OCI-LY7 (cell line): ENCODE results near the gene LRRC2. TPM values are rescaled to one million over a fixed set of nuclear protein-coding genes. Genes with fewer than 3 reads are reported as not detected.

Source experiments
- BruUV-seq: library from RNA; stranded (reverse); fragments of 400-500 nt; replicated peaks from 2 replicates; lab custom pipeline; 2021; lab: Mats Ljungman, UMichigan
- CTCF ChIA-PET: fragments of 300-600 bp; sonication (Branson Sonifier 250); formaldehyde crosslinking; loops from one replicate; lab custom pipeline; 2022; ENCODE audit warnings: antibody characterized with exemption; ENCODE audit not compliant: unreplicated experiment; lab: Charles Lee
- POLR2A ChIA-PET: fragments of 300-600 bp; sonication (Branson Sonifier 250); formaldehyde crosslinking; loops from one replicate; lab custom pipeline; 2022; ENCODE audit warnings: antibody characterized with exemption; lab: Charles Lee
- DNase-seq: peaks from one replicate; pipeline ENCODE4 v3.0.0-alpha.2; 2015; ENCODE audit warnings: low spot score
- H2AFZ ChIP-seq: fragments of 200-600 bp; sonication (generic), shearing (Covaris generic); 2 replicates; pipeline ENCODE4 v1.6.1; 2014; ENCODE audit warnings: mild to moderate bottlenecking, antibody characterized with exemption, low read length, moderate library complexity
- H3K27ac ChIP-seq: fragments of 200-600 bp; sonication (generic); 2 replicates; pipeline ENCODE4 v1.5.1; 2014; ENCODE audit warnings: mixed run types, low read depth, mild to moderate bottlenecking, moderate library complexity, low read length, inconsistent platforms; ENCODE audit not compliant: poor library complexity, severe bottlenecking
- H3K36me3 ChIP-seq: fragments of 200-600 bp; sonication (generic); 2 replicates; pipeline ENCODE4 v1.6.1; 2014; ENCODE audit warnings: mild to moderate bottlenecking, antibody characterized with exemption, low read length, moderate library complexity, mixed read lengths; ENCODE audit not compliant: insufficient read depth
- H3K4me1 ChIP-seq: fragments of 200-600 bp; sonication (generic); 2 replicates; pipeline ENCODE4 v1.5.1; 2014; ENCODE audit warnings: mild to moderate bottlenecking, low read length; ENCODE audit not compliant: insufficient read depth, poor library complexity, severe bottlenecking
- H3K4me2 ChIP-seq: fragments of 200-600 bp; sonication (generic); 2 replicates; pipeline ENCODE4 v1.6.1; 2014; ENCODE audit warnings: mild to moderate bottlenecking, low read length
- H3K4me3 ChIP-seq: fragments of 200-600 bp; sonication (generic); 2 replicates; pipeline ENCODE4 v1.5.1; 2014; ENCODE audit warnings: mild to moderate bottlenecking, low read depth, low read length; ENCODE audit not compliant: poor library complexity, severe bottlenecking
- H3K79me2 ChIP-seq: fragments of 200-600 bp; sonication (generic); 2 replicates; pipeline ENCODE4 v1.6.1; 2016; ENCODE audit warnings: low read depth, mild to moderate bottlenecking, low read length, moderate library complexity, mixed read lengths; ENCODE audit not compliant: insufficient read depth
- H3K9me2 ChIP-seq: fragments of 200-600 bp; sonication (generic); 2 replicates; pipeline ENCODE4 v1.6.1; 2016; ENCODE audit warnings: mild to moderate bottlenecking, low read length, mixed read lengths; ENCODE audit not compliant: insufficient read depth
- H3K9me3 ChIP-seq: fragments of 200-600 bp; sonication (generic); 2 replicates; pipeline ENCODE4 v1.6.1; 2014; ENCODE audit warnings: mild to moderate bottlenecking, mixed run types, low read length, mixed read lengths
- H4K20me1 ChIP-seq: fragments of 200-600 bp; sonication (generic); 2 replicates; pipeline ENCODE4 v1.6.1; 2014; ENCODE audit warnings: mild to moderate bottlenecking, antibody characterized with exemption, low read length, moderate library complexity, mixed read lengths; ENCODE audit not compliant: insufficient read depth
- EZH2phosphoT487 ChIP-seq: fragments of 200-600 bp; sonication (generic); IDR thresholded peaks from 2 replicates; pipeline ENCODE4 v1.6.1; 2018; ENCODE audit warnings: low read depth, borderline replicate concordance, mild to moderate bottlenecking, mixed run types, antibody characterized with exemption, low read length, moderate library complexity, mixed read lengths
- intact Hi-C: fragments of 100-400 bp; cut with micrococcal nuclease; formaldehyde crosslinking; loops from one replicate; pipeline ENCODE4 v1.10.0; 2022; ENCODE audit not compliant: unreplicated experiment
- total RNA-seq, 2 experiments: library from RNA; depleted of rRNA in 1 of 2; stranded (reverse); fragments of >200 nt in 1 of 2; shearing (Covaris generic) in 1 of 2; gene quantifications; 2 replicates each; pipeline ENCODE4 v1.2.3, GENCODE V29; 2014 to 2022
- TF ChIP-seq, protein P1 (sequence below): fragments of 200-600 bp; sonication (generic); conservative IDR thresholded peaks from 2 replicates; pipeline ENCODE4 v1.5.1; 2014; ENCODE audit warnings: mild to moderate bottlenecking, antibody characterized with exemption, low read length, moderate library complexity, mixed read lengths

The LRRC2 gene
- total RNA-seq, 2 experiments from 2014 or later: 1.9 to 2.0 TPM

DNA sequence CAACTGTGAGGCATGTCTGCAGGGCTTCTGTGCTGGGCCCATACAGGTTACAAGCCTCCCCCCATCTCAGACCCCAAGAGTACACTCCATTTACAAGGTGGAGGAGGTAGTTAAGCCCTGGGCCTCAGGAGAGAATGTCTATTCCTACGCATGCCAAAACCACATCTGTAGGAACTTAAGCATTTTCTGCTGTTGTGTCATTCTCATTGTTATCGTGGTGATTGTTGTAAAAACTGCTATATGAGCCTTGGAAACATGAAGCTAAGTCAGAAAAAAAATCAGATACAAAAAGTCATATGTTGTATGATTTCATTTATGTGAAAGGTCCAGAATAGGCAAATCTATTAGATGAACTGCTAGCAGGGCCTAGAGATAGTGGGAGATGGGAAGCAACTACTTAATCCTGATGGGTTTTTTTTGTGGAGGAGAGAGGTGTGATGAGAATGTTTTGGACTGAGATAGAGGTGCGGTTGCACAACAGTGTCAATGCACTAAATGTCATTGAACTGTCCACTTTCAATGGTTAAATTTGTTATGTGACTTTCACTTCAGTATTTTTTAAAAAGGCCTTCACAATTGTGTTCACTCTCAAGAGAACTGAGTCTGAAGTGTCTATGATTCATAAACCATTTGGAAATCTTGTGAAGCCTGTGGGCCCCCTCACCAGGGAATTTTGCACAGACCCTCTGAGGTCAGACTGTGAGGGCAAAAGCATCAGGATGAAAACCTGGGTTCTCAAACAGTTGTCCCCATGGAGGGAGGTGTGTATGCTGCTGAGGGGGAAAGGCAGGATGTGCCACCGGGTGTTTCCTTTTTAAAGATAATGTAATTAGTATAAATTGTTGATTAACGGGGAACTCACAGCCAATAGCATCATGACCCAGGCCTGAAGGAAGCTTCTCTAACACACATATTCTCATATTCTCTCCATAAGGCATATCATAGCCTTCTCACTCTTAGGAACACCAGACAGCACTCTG lies 65.2 kb downstream of the LRRC2 start:
- Histone ChIP-seq H2AFZ (peak overlapping the region; percentile 83), H3K4me3 (no peak overlapping the region), H3K9me3 (peaks cover 7% of the 10 kb centered on the region), H3K4me2 (peak overlapping the region; percentile 65), H3K9me2 (no peaks in the 10 kb centered on the region), H3K4me1 (peaks cover 79% of the 10 kb centered on the region), H3K27ac (peak overlapping the region; percentile 63), H4K20me1 (no peaks in the 10 kb centered on the region), H3K36me3 (no peaks in the 10 kb centered on the region), H3K79me2 (no peaks in the 10 kb centered on the region)
- ChIA-PET CTCF (no interaction called here), POLR2A (interaction anchor here (0.5 to 7.8 kb wide), 10 partner anchors 12 to 1778 kb away, joined by 3 to 70 read pairs (median 5); partner anchors contain the start of genes KIF9 and KLHL18)
- no TSS peak for BruUV-seq
- TF ChIP-seq EZH2phosphoT487: no peak
- TF ChIP-seq, protein P1, sequence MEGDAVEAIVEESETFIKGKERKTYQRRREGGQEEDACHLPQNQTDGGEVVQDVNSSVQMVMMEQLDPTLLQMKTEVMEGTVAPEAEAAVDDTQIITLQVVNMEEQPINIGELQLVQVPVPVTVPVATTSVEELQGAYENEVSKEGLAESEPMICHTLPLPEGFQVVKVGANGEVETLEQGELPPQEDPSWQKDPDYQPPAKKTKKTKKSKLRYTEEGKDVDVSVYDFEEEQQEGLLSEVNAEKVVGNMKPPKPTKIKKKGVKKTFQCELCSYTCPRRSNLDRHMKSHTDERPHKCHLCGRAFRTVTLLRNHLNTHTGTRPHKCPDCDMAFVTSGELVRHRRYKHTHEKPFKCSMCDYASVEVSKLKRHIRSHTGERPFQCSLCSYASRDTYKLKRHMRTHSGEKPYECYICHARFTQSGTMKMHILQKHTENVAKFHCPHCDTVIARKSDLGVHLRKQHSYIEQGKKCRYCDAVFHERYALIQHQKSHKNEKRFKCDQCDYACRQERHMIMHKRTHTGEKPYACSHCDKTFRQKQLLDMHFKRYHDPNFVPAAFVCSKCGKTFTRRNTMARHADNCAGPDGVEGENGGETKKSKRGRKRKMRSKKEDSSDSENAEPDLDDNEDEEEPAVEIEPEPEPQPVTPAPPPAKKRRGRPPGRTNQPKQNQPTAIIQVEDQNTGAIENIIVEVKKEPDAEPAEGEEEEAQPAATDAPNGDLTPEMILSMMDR: no peak
- intact Hi-C loops: loop anchor here (2.0 kb wide), 1 partner anchor 38 kb away; no protein-coding TSS in a partner anchor
- peak; percentile 33 for DNase-seq

DNA sequence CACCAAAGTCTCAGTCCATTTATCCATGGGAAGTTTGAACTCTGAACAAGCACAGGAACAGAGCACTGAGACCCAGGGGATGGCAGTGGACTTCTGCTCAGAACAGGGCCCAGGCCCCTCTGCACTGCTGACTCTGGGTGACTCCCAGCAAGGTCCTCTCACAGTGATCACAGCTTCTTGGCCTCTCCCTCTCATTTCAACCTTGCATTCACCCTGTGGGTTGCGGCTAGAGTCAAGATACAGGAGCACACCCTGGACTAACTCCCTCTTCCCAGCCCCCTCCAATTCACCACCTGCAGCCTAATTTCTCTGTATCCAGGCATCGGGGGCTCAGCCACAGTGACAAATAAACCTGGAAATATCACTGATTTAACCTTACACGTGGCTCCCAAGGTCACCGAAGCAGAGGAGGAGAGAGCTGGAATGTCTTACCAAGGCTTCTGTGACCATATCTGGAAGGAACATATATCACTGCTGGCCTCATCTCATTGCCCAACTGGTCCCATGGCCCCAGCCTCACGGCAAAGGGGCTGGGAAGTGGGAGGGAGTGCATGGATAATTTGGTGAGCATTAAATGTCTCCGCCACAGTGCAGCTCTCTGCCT lies 67.1 kb downstream of the LRRC2 start:
- Histone ChIP-seq H3K79me2 (no peaks in the 10 kb centered on the region), H3K4me1 (peaks cover 82% of the 10 kb centered on the region), H3K27ac (no peak overlapping the region), H3K4me2 (no peak overlapping the region), H4K20me1 (no peaks in the 10 kb centered on the region), H3K4me3 (no peak overlapping the region), H3K36me3 (no peaks in the 10 kb centered on the region), H3K9me3 (peaks cover 5% of the 10 kb centered on the region), H2AFZ (no peak overlapping the region), H3K9me2 (no peaks in the 10 kb centered on the region)
- ChIA-PET CTCF (no interaction called here), POLR2A (interaction anchor here (0.5 to 7.8 kb wide), 11 partner anchors 10 to 55 kb away, joined by 3 to 70 read pairs (median 4); no protein-coding TSS in a partner anchor)
- no peak for DNase-seq
- no peak for TF ChIP-seq EZH2phosphoT487
- TF ChIP-seq, protein P1: no peak
- intact Hi-C loops: no loop called here
- no TSS peak for BruUV-seq
